Activated naive CD4-positive, alpha-beta T cell treated with Interleukin-2 at 50 U/mL for 16 hours (primary cell): Measurements from ENCODE around the gene SAA2.
"Not testable (repeated sequence)": the region's sequence is repeated elsewhere in the genome, so short reads cannot be mapped to it uniquely, and the experiment has no call there.

Experiments used
- DNase-seq: peaks from one replicate; pipeline ENCODE4 v3.0.0-alpha.2; 2020

SAA2 gene

DNA sequence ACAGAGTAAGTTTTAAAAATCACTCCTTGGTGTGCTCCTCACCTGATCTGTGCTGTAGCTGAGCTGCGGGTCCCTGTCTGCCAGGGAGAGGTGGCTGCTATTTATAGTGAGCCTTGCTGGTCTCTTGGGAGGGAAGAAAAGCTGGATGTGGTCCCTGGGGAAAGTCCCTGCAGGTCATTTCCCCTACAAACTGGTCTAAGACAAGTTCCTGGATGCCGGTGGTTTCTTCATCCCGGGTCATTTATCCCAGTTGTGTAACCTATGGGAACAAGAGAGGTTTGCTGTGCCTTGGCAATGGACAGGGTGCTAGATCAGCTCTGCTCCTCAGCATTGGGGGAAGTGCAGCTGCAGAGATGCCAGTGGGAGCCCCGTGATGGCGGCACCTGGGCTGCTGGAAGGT is at the start of gene SAA2:
Gene SAA2 (minus strand): TSS at position 108 of the 400 bp plus-strand sequence. CDS start 657 bp downstream, outside the sequence.
- DNase-seq, result no peak

GRCh38 chr11:18295316-18295715 is 46.8 kb upstream of the SAA2 start:
- DNase-seq, result no peak

GRCh38 chr11:18294862-18295261 is 46.4 kb upstream of the SAA2 start:
- no peak for DNase-seq

- no peak for DNase-seq
Measured at GRCh38 chr11:18288911-18289310, 40.4 kb upstream of the SAA2 start.

GRCh38 chr11:18285841-18286240 is 37.4 kb upstream of the SAA2 start:
- DNase-seq, result no peak

GRCh38 chr11:18282626-18283025 is 34.2 kb upstream of the SAA2 start:
- DNase-seq, result no peak

GRCh38 chr11:18280438-18281045 is 32.1 kb upstream of the SAA2 start:
- no peak for DNase-seq

GRCh38 chr11:18277565-18278271 is 29.2 kb upstream of the SAA2 start:
- DNase-seq, result no peak

GRCh38 chr11:18271206-18271605 is 22.7 kb upstream of the SAA2 start:
- no peak for DNase-seq

- no peak for DNase-seq
Measured at GRCh38 chr11:18270102-18270501, 21.6 kb upstream of the SAA2 start.

DNA sequence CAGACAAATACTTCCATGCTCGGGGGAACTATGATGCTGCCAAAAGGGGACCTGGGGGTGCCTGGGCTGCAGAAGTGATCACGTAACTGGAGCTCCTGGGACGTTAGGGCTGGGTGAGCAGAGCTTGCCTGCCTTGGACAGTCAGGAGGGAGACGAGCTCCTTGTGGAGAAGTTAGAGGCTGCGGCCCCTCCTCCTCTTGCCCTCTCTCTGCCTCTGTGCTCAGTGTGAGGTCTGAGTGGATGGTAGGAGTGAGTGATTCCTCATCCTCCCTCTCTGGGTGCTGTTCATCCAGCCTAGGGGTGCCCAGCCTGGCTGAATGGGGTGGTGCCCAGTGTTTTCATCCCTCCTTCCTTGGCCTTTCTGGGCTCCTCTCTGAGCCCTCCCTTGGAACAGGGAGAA is 20.8 kb upstream of the SAA2 start:
- DNase-seq, result not testable (repeated sequence)

GRCh38 chr11:18267335-18268133 is 19.1 kb upstream of the SAA2 start:
- DNase-seq, result not testable (repeated sequence)

DNA sequence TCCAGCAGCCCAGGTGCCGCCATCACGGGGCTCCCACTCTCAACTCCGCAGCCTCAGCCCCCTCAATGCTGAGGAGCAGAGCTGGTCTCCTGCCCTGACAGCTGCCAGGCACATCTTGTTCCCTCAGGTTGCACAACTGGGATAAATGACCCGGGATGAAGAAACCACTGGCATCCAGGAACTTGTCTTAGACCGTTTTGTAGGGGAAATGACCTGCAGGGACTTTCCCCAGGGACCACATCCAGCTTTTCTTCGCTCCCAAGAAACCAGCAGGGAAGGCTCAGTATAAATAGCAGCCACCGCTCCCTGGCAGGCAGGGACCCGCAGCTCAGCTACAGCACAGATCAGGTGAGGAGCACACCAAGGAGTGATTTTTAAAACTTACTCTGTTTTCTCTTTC is 17.5 kb upstream of the SAA2 start, which contains the start of gene SAA1:
Gene SAA1 (plus strand): TSS at position 316 of the 400 bp plus-strand sequence. CDS start 624 bp downstream, outside the sequence.
- DNase-seq, result no peak

- DNase-seq, result no peak
Measured at GRCh38 chr11:18264677-18265555, 16.4 kb upstream of the SAA2 start.

DNA sequence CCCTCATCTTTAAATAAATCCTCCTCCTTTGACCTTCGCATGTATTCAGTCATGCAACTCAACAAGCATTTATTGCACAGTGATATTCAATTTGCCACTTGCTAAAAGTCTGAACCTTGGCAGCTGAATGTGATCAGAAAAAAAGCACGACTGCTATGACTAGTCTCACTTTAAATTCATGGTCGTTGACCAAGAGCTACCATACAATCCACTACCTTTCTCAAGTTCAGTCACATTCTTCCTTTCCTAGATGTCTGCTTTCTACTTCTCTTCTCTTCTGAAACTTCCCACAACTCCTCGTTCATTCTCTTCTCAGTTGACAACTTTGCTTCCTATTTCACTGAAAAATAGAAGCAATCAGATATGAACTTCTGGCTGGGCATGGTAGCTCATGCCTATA is 15.6 kb upstream of the SAA2 start:
- DNase-seq, result no peak

GRCh38 chr11:18262681-18263350 is 14.3 kb upstream of the SAA2 start:
- not testable (repeated sequence) for DNase-seq

- no peak for DNase-seq
Measured at GRCh38 chr11:18261721-18262120, 13.3 kb upstream of the SAA2 start.

DNA sequence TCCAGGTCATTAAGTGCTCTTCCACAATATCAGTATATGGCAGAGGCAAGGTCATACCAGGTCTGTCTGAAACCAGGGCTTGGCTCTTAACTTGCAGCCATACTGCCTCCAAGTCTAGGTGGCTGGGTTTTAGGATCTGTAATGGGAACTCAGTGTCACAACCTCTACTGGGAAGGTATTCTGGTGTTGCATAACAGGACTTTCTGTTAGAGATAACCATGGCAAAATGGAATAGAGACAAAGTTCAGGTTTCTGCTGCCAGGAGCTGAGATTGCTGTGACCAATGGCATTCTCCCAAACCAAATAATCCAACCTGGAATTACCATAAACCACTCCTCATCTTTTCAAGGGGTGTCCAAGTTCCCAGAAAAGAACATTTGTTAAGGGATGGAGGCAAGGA is 10.8 kb upstream of the SAA2 start:
- DNase-seq, result no peak

DNA sequence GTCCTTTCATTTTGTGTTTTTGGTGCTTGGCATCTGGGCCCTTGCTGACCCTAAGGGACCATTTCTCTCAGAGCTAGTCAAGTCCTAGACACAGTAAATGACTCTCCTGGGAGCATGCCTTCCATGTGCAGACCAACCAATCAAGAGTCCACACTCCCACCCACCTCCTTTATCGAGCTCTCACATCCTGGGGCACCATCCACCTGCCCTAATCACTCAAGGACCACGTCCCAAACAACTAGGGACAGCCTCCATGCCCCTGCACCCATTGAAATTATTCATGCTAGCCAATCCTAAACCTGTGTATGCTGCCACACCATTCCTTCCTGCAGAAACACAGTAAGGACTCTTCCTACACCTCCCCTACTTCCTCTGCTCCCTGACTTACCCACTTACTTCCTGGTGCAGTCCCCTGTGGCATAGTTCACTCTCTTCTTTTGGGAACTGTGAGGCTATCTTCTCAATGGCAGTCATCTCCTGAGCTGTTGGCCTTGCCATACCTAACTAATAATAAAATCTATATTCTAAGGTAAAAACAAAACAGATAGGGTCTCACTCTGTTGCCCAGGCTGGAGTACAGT is 6.4 kb upstream of the SAA2 start:
- no peak for DNase-seq

GRCh38 chr11:18253778-18254338 is 5.4 kb upstream of the SAA2 start:
- DNase-seq, result no peak

- DNase-seq, result no peak
Measured at GRCh38 chr11:18253233-18253632, 4.8 kb upstream of the SAA2 start.
